ENCODE results near the gene FRMD4B. TPM values are rescaled to one million over a fixed set of nuclear protein-coding genes. Genes with fewer than 3 reads are reported as not detected.

The FRMD4B gene
- total and polyA plus RNA-seq, 2 experiments from 2014 or later: not detected

DNA sequence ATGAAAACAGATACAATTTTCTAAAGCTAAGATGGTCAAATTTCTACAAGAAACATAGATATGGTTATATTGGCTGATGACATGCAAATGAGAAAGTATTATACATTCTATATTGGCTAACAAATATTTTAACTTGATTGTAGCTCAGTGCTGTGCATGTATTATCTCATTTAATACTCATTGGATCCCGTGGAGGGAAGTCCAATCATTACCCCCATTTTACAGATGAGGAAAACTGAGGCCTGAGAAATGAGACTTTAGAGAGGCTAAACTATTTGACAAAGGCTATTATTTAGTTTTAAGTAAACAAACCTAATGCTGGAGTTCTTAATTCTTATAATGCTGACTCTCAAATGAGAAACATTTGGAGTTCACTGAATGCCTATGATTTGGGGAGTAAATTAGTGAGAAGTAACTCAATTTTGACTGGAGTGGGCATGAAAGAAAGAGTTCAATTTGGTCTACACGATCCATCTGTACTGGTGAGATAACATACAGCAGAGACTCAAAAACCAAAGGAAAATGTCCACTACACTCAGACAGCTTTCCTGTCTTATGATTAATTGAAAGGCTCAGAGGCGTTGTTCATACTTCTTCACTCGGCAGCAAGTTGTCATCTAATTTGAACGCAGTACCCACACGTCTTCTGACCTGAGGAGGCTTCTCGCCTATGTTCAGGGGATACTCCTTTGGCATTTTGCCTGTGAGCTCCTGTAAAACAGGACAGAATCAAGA is 191.3 kb downstream of the FRMD4B start:
- in situ Hi-C loops (cut with MboI): no loop called here

GRCh38 chr3:69193749-69194148 is 192.1 kb downstream of the FRMD4B start:
- Histone ChIP-seq H3K4me2 (ENCODE audit: unreplicated experiment) (no peak overlapping the region), H3K9ac (no peak overlapping the region), H3K9me3 (ENCODE audit: low read depth) (no peaks in the 10 kb centered on the region), H3K79me2 (ENCODE audit: insufficient read depth) (no peaks in the 10 kb centered on the region), H3K9me2 (ENCODE audit: insufficient read depth) (no peaks in the 10 kb centered on the region), H4K20me1 (ENCODE audit: insufficient read depth) (no peaks in the 10 kb centered on the region), H3K36me3 (ENCODE audit: low read depth) (no peaks in the 10 kb centered on the region), H3K27ac (no peak overlapping the region), H2AFZ (no peak overlapping the region), H3K4me3 (no peak overlapping the region), H3F3A (ENCODE audit: insufficient read depth) (no peaks in the 10 kb centered on the region), H3K4me1 (ENCODE audit: insufficient read depth) (no peaks in the 10 kb centered on the region), H3K27me3 (replicated peaks; ENCODE audit: insufficient read depth) (peaks cover 30% of the 10 kb centered on the region)
- DNase-seq: no peak
- TF ChIP-seq EZH2 (IDR thresholded peaks at IDR 0.05; ENCODE audit: insufficient read depth, poor library complexity, severe bottlenecking) (no peak), EZH2phosphoT487 (IDR thresholded peaks at IDR 0.05; ENCODE audit: insufficient read depth, low read depth) (no peak)
- in situ Hi-C loops (cut with MboI): no loop called here
- 76 to 81% methylated on average over 3 of the region's 3 CpGs for WGBS, 2 experiments (ENCODE audit: low coverage in 1 of 2, low lambda C conversion rate in 2 of 2, missing lambda C conversion rate in 2 of 2)

More for the DNA sequence above, 191.3 kb downstream of the FRMD4B start:
- Histone ChIP-seq H3K4me2 (ENCODE audit: unreplicated experiment) (no peak overlapping the region), H3F3A (ENCODE audit: insufficient read depth) (no peaks in the 10 kb centered on the region), H3K9ac (no peak overlapping the region), H3K36me3 (ENCODE audit: low read depth) (no peaks in the 10 kb centered on the region), H3K27ac (no peak overlapping the region), H3K27me3 (replicated peaks; ENCODE audit: insufficient read depth) (peaks cover 34% of the 10 kb centered on the region), H3K79me2 (ENCODE audit: insufficient read depth) (no peaks in the 10 kb centered on the region), H3K4me1 (ENCODE audit: insufficient read depth) (no peaks in the 10 kb centered on the region), H3K9me3 (ENCODE audit: low read depth) (no peaks in the 10 kb centered on the region), H4K20me1 (ENCODE audit: insufficient read depth) (no peaks in the 10 kb centered on the region), H2AFZ (no peak overlapping the region), H3K4me3 (no peak overlapping the region), H3K9me2 (ENCODE audit: insufficient read depth) (no peaks in the 10 kb centered on the region)
- TF ChIP-seq EZH2phosphoT487 (IDR thresholded peaks at IDR 0.05; ENCODE audit: insufficient read depth, low read depth) (no peak), EZH2 (IDR thresholded peaks at IDR 0.05; ENCODE audit: insufficient read depth, poor library complexity, severe bottlenecking) (no peak)
- no peak for DNase-seq
- WGBS, 2 experiments (ENCODE audit: low coverage in 1 of 2, low lambda C conversion rate in 2 of 2, missing lambda C conversion rate in 2 of 2): 64 to 72% methylated on average over 7 of the region's 7 CpGs

DNA sequence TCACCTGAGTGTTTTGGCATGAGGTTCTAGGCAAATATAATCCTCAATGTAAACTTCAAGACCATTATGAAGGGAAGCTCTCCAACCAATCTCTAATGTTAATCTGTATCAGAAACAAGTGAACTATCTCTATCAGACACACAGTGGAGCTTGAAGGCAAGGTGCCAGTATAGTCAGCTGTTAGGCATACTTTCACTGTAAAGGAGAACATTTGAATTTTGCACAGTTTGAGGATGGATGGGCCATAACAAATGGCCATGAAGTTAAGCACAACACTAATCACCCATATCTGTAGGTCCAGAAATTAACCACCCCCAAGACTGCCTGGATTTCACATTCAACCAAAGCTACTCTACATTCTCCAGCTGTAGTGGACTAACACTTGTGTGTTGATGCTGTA is 194.4 kb downstream of the FRMD4B start:
- no peaks in the 10 kb centered on the region for H3K79me2 ChIP-seq (ENCODE audit: insufficient read depth)
- H3K9ac ChIP-seq: no peak overlapping the region
- H3K27me3 ChIP-seq (replicated peaks; ENCODE audit: insufficient read depth): peaks cover 23% of the 10 kb centered on the region
- no peak overlapping the region for H3K4me3 ChIP-seq
- H3K9me2 ChIP-seq (ENCODE audit: insufficient read depth): no peaks in the 10 kb centered on the region
- H4K20me1 ChIP-seq (ENCODE audit: insufficient read depth): no peaks in the 10 kb centered on the region
- H3K27ac ChIP-seq: no peak overlapping the region
- TF ChIP-seq EZH2 (IDR thresholded peaks at IDR 0.05; ENCODE audit: insufficient read depth, poor library complexity, severe bottlenecking): no peak
- TF ChIP-seq EZH2phosphoT487 (IDR thresholded peaks at IDR 0.05; ENCODE audit: insufficient read depth, low read depth): no peak
- H2AFZ ChIP-seq: no peak overlapping the region
- DNase-seq: no peak
- in situ Hi-C loops (cut with MboI): no loop called here
- H3K9me3 ChIP-seq (ENCODE audit: low read depth): no peaks in the 10 kb centered on the region
- no peaks in the 10 kb centered on the region for H3F3A ChIP-seq (ENCODE audit: insufficient read depth)
- no peaks in the 10 kb centered on the region for H3K4me1 ChIP-seq (ENCODE audit: insufficient read depth)
- no peak overlapping the region for H3K4me2 ChIP-seq (ENCODE audit: unreplicated experiment)
- H3K36me3 ChIP-seq (ENCODE audit: low read depth): no peaks in the 10 kb centered on the region

- 79 to 88% methylated on average over 4 of the region's 4 CpGs for WGBS, 2 experiments (ENCODE audit: low coverage in 1 of 2, low lambda C conversion rate in 2 of 2, missing lambda C conversion rate in 2 of 2)
- Histone ChIP-seq H3K4me2 (ENCODE audit: unreplicated experiment) (no peak overlapping the region), H3K4me3 (no peak overlapping the region), H3K79me2 (ENCODE audit: insufficient read depth) (no peaks in the 10 kb centered on the region), H3K9me2 (ENCODE audit: insufficient read depth) (no peaks in the 10 kb centered on the region), H3K9ac (no peak overlapping the region), H3K9me3 (ENCODE audit: low read depth) (no peaks in the 10 kb centered on the region), H3K27ac (no peak overlapping the region), H3K4me1 (ENCODE audit: insufficient read depth) (no peaks in the 10 kb centered on the region), H3K27me3 (replicated peaks; ENCODE audit: insufficient read depth) (peaks cover 14% of the 10 kb centered on the region), H3K36me3 (ENCODE audit: low read depth) (no peaks in the 10 kb centered on the region), H2AFZ (no peak overlapping the region), H4K20me1 (ENCODE audit: insufficient read depth) (no peaks in the 10 kb centered on the region), H3F3A (ENCODE audit: insufficient read depth) (0 out of 2 replicates have a peak, but pooled peaks cover 2% of the 10 kb centered on the region)
- TF ChIP-seq EZH2 (IDR thresholded peaks at IDR 0.05; ENCODE audit: insufficient read depth, poor library complexity, severe bottlenecking): no peak
- no peak for TF ChIP-seq EZH2phosphoT487 (IDR thresholded peaks at IDR 0.05; ENCODE audit: insufficient read depth, low read depth)
- in situ Hi-C loops (cut with MboI): no loop called here
- no peak for DNase-seq
Measured at GRCh38 chr3:69189487-69189886, 196.4 kb downstream of the FRMD4B start.
